Esophagus (tissue), 2 donors: ENCODE measurements around the gene TOR1AIP2. TPM values are rescaled to one million over a fixed set of nuclear protein-coding genes. Genes with fewer than 3 reads are reported as not detected.
"Not testable (repeated sequence)": the region's sequence is repeated elsewhere in the genome, so short reads cannot be mapped to it uniquely, and the experiment has no call there.

ENCODE experiments used
- H3K27ac ChIP-seq, 2 donors: one replicate each; pipeline ENCODE4 v1.5.1; 2013; ENCODE audit warnings: low read depth in 2 of 2, mild to moderate bottlenecking in 2 of 2, inconsistent platforms in 1 of 2, low read length in 1 of 2, moderate library complexity in 1 of 2
- H3K27me3 ChIP-seq, 2 donors: one replicate each; pipeline ENCODE4 v1.6.1; 2013; ENCODE audit warnings: low read length in 2 of 2, control low read depth in 1 of 2, mild to moderate bottlenecking in 1 of 2; ENCODE audit not compliant: insufficient read depth in 2 of 2, control insufficient read depth in 1 of 2
- H3K36me3 ChIP-seq, 2 donors: one replicate each; pipeline ENCODE4 v1.6.1; 2013; ENCODE audit warnings: low read length in 1 of 2; ENCODE audit not compliant: control insufficient read depth in 2 of 2, insufficient read depth in 2 of 2
- H3K4me1 ChIP-seq, 2 donors: one replicate each; pipeline ENCODE4 v1.6.1; 2013; ENCODE audit warnings: low read length in 1 of 2; ENCODE audit not compliant: control insufficient read depth in 2 of 2, insufficient read depth in 2 of 2
- H3K4me3 ChIP-seq, 2 donors: one replicate each; pipeline ENCODE4 v1.5.1; 2013; ENCODE audit warnings: low read length in 2 of 2, mild to moderate bottlenecking in 2 of 2, low read depth in 1 of 2, moderate library complexity in 1 of 2
- H3K9me3 ChIP-seq, 2 donors: one replicate each; pipeline ENCODE4 v1.6.1; 2013; ENCODE audit warnings: mild to moderate bottlenecking in 2 of 2, low read depth in 1 of 2, low read length in 1 of 2, moderate library complexity in 1 of 2; ENCODE audit not compliant: control insufficient read depth in 2 of 2, insufficient read depth in 1 of 2
- WGBS, 2 donors: extraction: QIAGEN DNeasy Blood & Tissue Kit; methylation state at CpG; one replicate each; pipeline ENCODE4 v1.1.7; 2013; 5-methylcytosine and 5-hydroxymethylcytosine counted together
- polyA plus RNA-seq, 2 donors: library from polyadenylated mRNA; stranded (reverse); fragments of 200-250 nt; gene quantifications; one replicate each; pipeline ENCODE4 v1.2.3, GENCODE V29; 2013
- donor health status: healthy with polysubstance abuse.
- donor health status: Bipolar disorder and iron deficiency.

The TOR1AIP2 gene
- polyA plus RNA-seq, 2 donors: 8.1 to 20.6 TPM

GRCh38 chr1:179865377-179865776, 12.2 kb downstream of the TOR1AIP2 start:
- 93 to 95% methylated on average over 6 of the region's 6 CpGs for WGBS, 2 donors
- H3K36me3 ChIP-seq: peaks cover 16 to 18% of the 10 kb centered on the region in 2 donors

GRCh38 chr1:179860652-179861051, 17.0 kb downstream of the TOR1AIP2 start:
- Histone ChIP-seq H3K27me3 (no peaks in the 10 kb centered on the region), H3K4me3 (no peak overlapping the region), H3K4me1 (no peaks in the 10 kb centered on the region), H3K36me3 (peaks cover 12 to 17% of the 10 kb centered on the region in 2 donors), H3K9me3 (no peaks in the 10 kb centered on the region), H3K27ac (no peak overlapping the region)
- 87 to 89% methylated on average over 3 of the region's 3 CpGs for whole genome bisulfite sequencing, 2 donors

More at GRCh38 chr1:179865377-179865776, 12.2 kb downstream of the TOR1AIP2 start:
- no peak overlapping the region for H3K4me3 ChIP-seq
- no peaks in the 10 kb centered on the region for H3K9me3 ChIP-seq
- H3K27me3 ChIP-seq: no peaks in the 10 kb centered on the region
- H3K27ac ChIP-seq: no peak overlapping the region
- H3K4me1 ChIP-seq: no peaks in the 10 kb centered on the region

- H3K9me3 ChIP-seq: no peaks in the 10 kb centered on the region
- H3K4me1 ChIP-seq: no peaks in the 10 kb centered on the region
- no peak overlapping the region for H3K27ac ChIP-seq
- H3K36me3 ChIP-seq: peaks cover 0 to 4% of the 10 kb centered on the region in 2 donors
- WGBS, 2 donors: 92 to 93% methylated on average over 4 of the region's 4 CpGs
- H3K4me3 ChIP-seq: no peak overlapping the region
- no peaks in the 10 kb centered on the region for H3K27me3 ChIP-seq
Measured at GRCh38 chr1:179857009-179857408, 20.6 kb downstream of the TOR1AIP2 start.

GRCh38 chr1:179856296-179856695, 21.3 kb downstream of the TOR1AIP2 start:
- Histone ChIP-seq H3K9me3 (no peaks in the 10 kb centered on the region), H3K4me3 (no peak overlapping the region), H3K4me1 (no peaks in the 10 kb centered on the region), H3K36me3 (peaks cover 0 to 4% of the 10 kb centered on the region in 2 donors), H3K27me3 (no peaks in the 10 kb centered on the region), H3K27ac (no peak overlapping the region)
- WGBS, 2 donors: 95 to 97% methylated on average over 2 of the region's 2 CpGs

- not testable (repeated sequence) for H3K27me3 ChIP-seq, H3K36me3 ChIP-seq, H3K9me3 ChIP-seq, H3K4me3 ChIP-seq, H3K27ac ChIP-seq, H3K4me1 ChIP-seq
- 94 to 97% methylated on average over 4 of the region's 4 CpGs for WGBS, 2 donors
Measured at GRCh38 chr1:179855831-179856230, 21.8 kb downstream of the TOR1AIP2 start.

- 78 to 81% methylated on average over 1 of the region's 1 CpG for WGBS, 2 donors
- H3K9me3 ChIP-seq: no peaks in the 10 kb centered on the region
- H3K36me3 ChIP-seq: peaks cover 4 to 9% of the 10 kb centered on the region in 2 donors
- H3K4me3 ChIP-seq: no peak overlapping the region
- no peaks in the 10 kb centered on the region for H3K27me3 ChIP-seq
- no peaks in the 10 kb centered on the region for H3K4me1 ChIP-seq
- no peak overlapping the region for H3K27ac ChIP-seq
Measured at GRCh38 chr1:179853102-179853501, 24.5 kb downstream of the TOR1AIP2 start.

GRCh38 chr1:179848233-179848632, 29.4 kb downstream of the TOR1AIP2 start:
- Histone ChIP-seq H3K27me3 (no peaks in the 10 kb centered on the region), H3K4me3 (no peak overlapping the region), H3K9me3 (no peaks in the 10 kb centered on the region), H3K36me3 (peaks cover 8 to 17% of the 10 kb centered on the region in 2 donors), H3K4me1 (no peaks in the 10 kb centered on the region), H3K27ac (no peak overlapping the region)
- WGBS, 2 donors: 96 to 98% methylated on average over 3 of the region's 3 CpGs

GRCh38 chr1:179840107-179840506, 37.5 kb downstream of the TOR1AIP2 start:
- H3K27ac ChIP-seq: no peak overlapping the region
- no peaks in the 10 kb centered on the region for H3K4me1 ChIP-seq
- H3K9me3 ChIP-seq: no peaks in the 10 kb centered on the region
- WGBS, 2 donors: 92% methylated on average over 3 of the region's 3 CpGs
- H3K4me3 ChIP-seq: no peak overlapping the region
- no peaks in the 10 kb centered on the region for H3K27me3 ChIP-seq
- H3K36me3 ChIP-seq: peaks cover 0 to 2% of the 10 kb centered on the region in 2 donors

GRCh38 chr1:179836686-179837445, 40.7 kb downstream of the TOR1AIP2 start:
- not testable (repeated sequence) for H3K36me3 ChIP-seq, H3K27ac ChIP-seq, H3K9me3 ChIP-seq, H3K4me3 ChIP-seq, H3K27me3 ChIP-seq, H3K4me1 ChIP-seq
- 97% methylated on average over 27 to 38 of the region's 38 CpGs for WGBS, 2 donors
